GM21723 (cell line): Measurements from ENCODE around the gene LRSAM1.

ENCODE experiments used
- ATAC-seq: cut with Tn5 transposase; IDR thresholded peaks from one replicate; pipeline ENCODE4 v1.9.1; 2021; ENCODE audit warnings: mild to moderate bottlenecking, moderate library complexity; ENCODE audit not compliant: unreplicated experiment

LRSAM1 gene

GRCh38 chr9:127546125-127546832, 95.0 kb downstream of the LRSAM1 start:
- no peak for ATAC-seq

GRCh38 chr9:127548352-127548881, 97.1 kb downstream of the LRSAM1 start:
- no peak for ATAC-seq

- ATAC-seq = no peak
Measured at GRCh38 chr9:127549218-127549617, 97.9 kb downstream of the LRSAM1 start.

- no peak for ATAC-seq
Measured at GRCh38 chr9:127549751-127550150, 98.4 kb downstream of the LRSAM1 start.

GRCh38 chr9:127550282-127550681, 99.0 kb downstream of the LRSAM1 start:
- no peak for ATAC-seq

GRCh38 chr9:127550751-127551150, 99.4 kb downstream of the LRSAM1 start:
- ATAC-seq = no peak
